K562 (cell line): Measurements from ENCODE around the gene KCNH2. TPM values are rescaled to one million over a fixed set of nuclear protein-coding genes. Genes with fewer than 3 reads are reported as not detected.
A peak's percentile ranks its signal among the peaks of the same experiment; 100 is the strongest.

Source experiments
- ATAC-seq: fragments of 200-7000 bp; cut with Tn5 transposase; 3 replicates; pipeline ENCODE4 v1.9.1; 2020; ENCODE audit warnings: moderate library complexity
- BruUV-seq: library from RNA; stranded (reverse); fragments of 400-500 nt; replicated peaks from 2 replicates; lab custom pipeline; 2021; lab: Mats Ljungman, UMichigan
- CTCF ChIA-PET: fragments of 300-600 bp; formaldehyde crosslinking; extraction: SDS; loops from one replicate; lab custom pipeline; 2021; ENCODE audit warnings: low intra/inter-chr PET ratio; lab: Yijun Ruan, JAX
- POLR2A ChIA-PET: fragments of 300-600, 350-650 bp; sonication (Branson Sonifier 250); formaldehyde crosslinking; extraction: SDS; loops from one replicate; lab custom pipeline; 2021; ENCODE audit warnings: antibody characterized with exemption, inconsistent platforms; lab: Yijun Ruan, JAX
- DNase-seq, 4 experiments: peaks; one replicate each; pipeline versions ENCODE4 v3.0.0 to v3.0.0-alpha.2; 2011 to 2018; ENCODE audit warnings: low spot score in 3 of 4, mixed read lengths in 3 of 4; ENCODE audit errors: extremely low read depth in 1 of 4
- FAIRE-seq: peaks from 2 replicates; lab custom pipeline; 2011; peaks lifted over from hg19 to GRCh38; lab: Jason Lieb, UNC
- H2AFZ ChIP-seq: 2 replicates; pipeline ENCODE4 v1.6.0; 2011; ENCODE audit warnings: low read depth, low read length, control low read depth, inconsistent platforms
- H3K27ac ChIP-seq: fragments of 200-600 bp; 3 replicates; pipeline ENCODE4 v1.8.0; 2011; ENCODE audit warnings: low read depth, mild to moderate bottlenecking, control low read depth, inconsistent platforms, low read length, moderate library complexity, mixed read lengths; ENCODE audit errors: extremely low read depth
- H3K27me3 ChIP-seq, 2 experiments: fragments of 300-600 bp in 1 of 2; 2 replicates in 1 of 2; 3 replicates in 1 of 2; pipeline versions ENCODE4 v1.6.0 to v1.8.0; 2011; ENCODE audit warnings: inconsistent platforms in 2 of 2, low read length in 2 of 2, mild to moderate bottlenecking in 1 of 2, mixed read lengths in 1 of 2, moderate library complexity in 1 of 2; ENCODE audit not compliant: control insufficient read depth in 2 of 2, insufficient read depth in 2 of 2
- H3K36me3 ChIP-seq: fragments of 300-600 bp; 3 replicates; pipeline ENCODE4 v1.8.0; 2011; ENCODE audit warnings: mild to moderate bottlenecking, low read length, inconsistent platforms; ENCODE audit not compliant: control insufficient read depth, insufficient read depth
- H3K4me1 ChIP-seq, 2 experiments: fragments of 200-600 bp in 1 of 2; replicated peaks in 1 of 2; 2 replicates in 1 of 2; 3 replicates in 1 of 2; pipeline versions ENCODE4 v1.5.1 to v1.8.0; 2011; ENCODE audit warnings: inconsistent platforms in 2 of 2, low read length in 2 of 2, mild to moderate bottlenecking in 1 of 2, mixed read lengths in 1 of 2, moderate library complexity in 1 of 2; ENCODE audit not compliant: control insufficient read depth in 2 of 2, insufficient read depth in 2 of 2
- H3K4me2 ChIP-seq: 2 replicates; pipeline ENCODE4 v1.6.1; 2011; ENCODE audit warnings: low read length, control low read depth, inconsistent platforms, mixed read lengths; ENCODE audit not compliant: insufficient read depth
- H3K4me3 ChIP-seq: fragments of 200-600 bp; sonication (generic), shearing (Covaris generic); 2 replicates; pipeline ENCODE4 v1.5.1; 2016; ENCODE audit warnings: control low read depth, inconsistent platforms
- H3K79me2 ChIP-seq: fragments of 200-600 bp; 3 replicates; pipeline ENCODE4 v1.8.0; 2011; ENCODE audit warnings: low read length, inconsistent platforms; ENCODE audit not compliant: control insufficient read depth, insufficient read depth
- H3K9ac ChIP-seq, 2 experiments: 2 replicates each; pipeline versions ENCODE4 v1.6.0 to v1.6.1; 2011; ENCODE audit warnings: low read depth in 2 of 2, low read length in 2 of 2, control low read depth in 1 of 2, inconsistent platforms in 1 of 2, mild to moderate bottlenecking in 1 of 2, mixed read lengths in 1 of 2; ENCODE audit not compliant: insufficient read depth in 1 of 2
- H3K9me1 ChIP-seq: one replicate; pipeline ENCODE4 v1.6.0; 2011; ENCODE audit warnings: inconsistent platforms, mild to moderate bottlenecking, low read length, moderate library complexity; ENCODE audit not compliant: control insufficient read depth, insufficient read depth
- H3K9me3 ChIP-seq: replicated peaks from 2 replicates; pipeline ENCODE4 v1.5.1; 2011; ENCODE audit warnings: low read depth, low read length, inconsistent platforms; ENCODE audit not compliant: control insufficient read depth, insufficient read depth
- H4K20me1 ChIP-seq: replicated peaks from 2 replicates; pipeline ENCODE4 v1.6.1; 2011; ENCODE audit warnings: low read length, inconsistent platforms, mixed read lengths; ENCODE audit not compliant: control insufficient read depth, insufficient read depth
- BCOR ChIP-seq: fragments of 450-650 bp; IDR thresholded peaks from 2 replicates; pipeline ENCODE4 v1.6.1; 2016
- CBFA2T3 ChIP-seq: fragments of 450-650 bp; IDR thresholded peaks from 2 replicates; pipeline ENCODE4 v1.6.1; 2017
- CC2D1A ChIP-seq: fragments of 450-650 bp; IDR thresholded peaks from 2 replicates; pipeline ENCODE4 v1.6.1; 2017; ENCODE audit warnings: mild to moderate bottlenecking
- CEBPG ChIP-seq, 3 experiments: fragments of 200-800 bp in 1 of 3; sonication (Bioruptor generic) in 1 of 3; sonication (generic) in 1 of 3; formaldehyde crosslinking in 1 of 3; IDR thresholded peaks in 2 of 3; conservative IDR thresholded peaks in 1 of 3; 2 replicates each; pipeline versions ENCODE4 v1.6.1 to v1.8.0; 2016 to 2022; ENCODE audit warnings: missing compliant biosample characterization in 2 of 3, missing genetic modification characterization in 2 of 3, mild to moderate bottlenecking in 1 of 3, missing genetic modification reagents in 1 of 3
- CTBP1 ChIP-seq: fragments of 450-650 bp; IDR thresholded peaks from 2 replicates; pipeline ENCODE4 v1.6.1; 2016; ENCODE audit warnings: borderline replicate concordance
- HDAC3 ChIP-seq: fragments of 450-650 bp; IDR thresholded peaks from 2 replicates; pipeline ENCODE4 v1.6.1; 2018; ENCODE audit warnings: borderline replicate concordance, mild to moderate bottlenecking, moderate library complexity; ENCODE audit not compliant: partially characterized antibody
- KDM1A ChIP-seq, 2 experiments: fragments of 450-650 bp; IDR thresholded peaks; 2 replicates each; pipeline ENCODE4 v1.6.1; 2016; ENCODE audit warnings: mild to moderate bottlenecking in 2 of 2
- MTA1 ChIP-seq: fragments of 450-650 bp; IDR thresholded peaks from 2 replicates; pipeline ENCODE4 v1.6.1; 2017; ENCODE audit warnings: borderline replicate concordance
- MTA3 ChIP-seq: fragments of 450-650 bp; formaldehyde crosslinking; IDR thresholded peaks from 2 replicates; pipeline ENCODE4 v1.6.1; 2017; ENCODE audit warnings: mild to moderate bottlenecking, borderline replicate concordance
- NCOR1 ChIP-seq: fragments of 450-650 bp; IDR thresholded peaks from 2 replicates; pipeline ENCODE4 v1.6.1; 2016; ENCODE audit warnings: mild to moderate bottlenecking, moderate library complexity
- PKNOX1 ChIP-seq: fragments of 450-650 bp; IDR thresholded peaks from 2 replicates; pipeline ENCODE4 v1.6.1; 2016
- SMAD4 ChIP-seq: fragments of 250-450 bp; sonication (Bioruptor Pico); conservative IDR thresholded peaks from 2 replicates; pipeline ENCODE4 v1.8.0; 2021; ENCODE audit warnings: inconsistent platforms, mild to moderate bottlenecking, moderate library complexity
- SPI1 ChIP-seq: IDR thresholded peaks from 2 replicates; pipeline ENCODE4 v1.6.1; 2011; ENCODE audit warnings: low read depth, low read length, control low read depth, borderline replicate concordance
- TCF7 ChIP-seq: sonication (generic); IDR thresholded peaks from 2 replicates; pipeline ENCODE4 v1.6.1; 2016; ENCODE audit warnings: antibody characterized with exemption, borderline replicate concordance
- TOE1 ChIP-seq, 2 experiments: fragments of 450-650 bp in 1 of 2; sonication (generic) in 1 of 2; formaldehyde crosslinking in 1 of 2; IDR thresholded peaks; 2 replicates each; pipeline versions ENCODE4 v1.7.1 to v1.8.0; 2016 to 2022; ENCODE audit warnings: borderline replicate concordance in 2 of 2, mild to moderate bottlenecking in 2 of 2, antibody characterized with exemption in 1 of 2, inconsistent platforms in 1 of 2, low read depth in 1 of 2, missing genetic modification reagents in 1 of 2, moderate library complexity in 1 of 2
- ZBTB9 ChIP-seq: fragments of 450-650 bp; formaldehyde crosslinking; IDR thresholded peaks from 2 replicates; pipeline ENCODE4 v1.4.0; 2020; ENCODE audit warnings: mild to moderate bottlenecking, moderate library complexity
- ZNF224 ChIP-seq: sonication (generic); formaldehyde crosslinking; IDR thresholded peaks from 2 replicates; pipeline ENCODE4 v1.8.0; 2022; ENCODE audit warnings: mild to moderate bottlenecking, missing genetic modification reagents
- ZNF324 ChIP-seq: fragments of 250-450 bp; sonication (Bioruptor Pico); IDR thresholded peaks from 2 replicates; pipeline ENCODE4 v1.4.0; 2020; ENCODE audit warnings: mild to moderate bottlenecking
- ZNF431 ChIP-seq: sonication (generic); formaldehyde crosslinking; IDR thresholded peaks from 2 replicates; pipeline ENCODE4 v1.8.0; 2022; ENCODE audit warnings: mild to moderate bottlenecking, missing genetic modification reagents
- WGBS: fragments of 100-300 bp; shearing (Covaris generic); methylation state at CpG from one replicate; pipeline ENCODE4 v1.1.6; 2016; ENCODE audit warnings: low coverage, mixed read lengths; ENCODE audit not compliant: insufficient coverage; ENCODE audit errors: missing lambda C conversion rate; 5-methylcytosine and 5-hydroxymethylcytosine counted together
- in situ Hi-C: fragments of 300-500 bp; cut with MboI; formaldehyde crosslinking; loops from 4 replicates; pipeline ENCODE4 v1.15.0; 2018; ENCODE audit warnings: inconsistent platforms, mixed read lengths
- intact Hi-C: fragments of 100-400 bp; cut with micrococcal nuclease; formaldehyde crosslinking; loops from 2 replicates; pipeline ENCODE4 v1.14.2; 2022
- polyA plus RNA-seq, 8 experiments: library from polyadenylated mRNA; depleted of rRNA in 4 of 8; stranded (reverse) in 5 of 8; unstranded in 3 of 8; fragments of >200 nt; fragmentation: Nextera tagmentation in 2 of 8; fragmentation: Illumina TruSeq in 1 of 8; extraction: Ambion mirVana in 2 of 8; extraction: Trizol in 1 of 8; gene quantifications; 2 replicates each; pipeline versions ENCODE4 v1.2.1 to v1.2.3, GENCODE V29; 2011 to 2014; ENCODE audit warnings: inconsistent platforms in 1 of 8, missing spikeins in 1 of 8
- total RNA-seq, 7 experiments: library from RNA; depleted of rRNA in 6 of 7; stranded (reverse); fragments of >200 nt in 6 of 7; fragmentation: Illumina TruSeq in 2 of 7; extraction: Trizol in 2 of 7; gene quantifications; 2 replicates each; pipeline versions ENCODE4 v1.2.1 to v1.2.3, GENCODE V29; 2011 to 2021; ENCODE audit warnings: low replicate concordance in 1 of 7

Gene KCNH2
- total and polyA plus RNA-seq, 9 of the 15 experiments (the other 6 are each of a cell fraction or from before 2014, with no cell fraction given): 18.1 to 368 (median 218) TPM

- in situ Hi-C loops: no loop called here
- POLR2A ChIA-PET: interaction anchor here (0.6 to 2.2 kb wide), 4 partner anchors 10 to 1122 kb away, joined by 3 to 17 read pairs (median 4); no protein-coding TSS in a partner anchor
- Histone ChIP-seq H3K9me3 (no peaks in the 10 kb centered on the region), H3K27me3 (no peaks in the 10 kb centered on the region), H3K27ac (peak overlapping the region; percentile 44; the same call in 1 of the 3 replicates), H2AFZ (peak overlapping the region; percentile 98), H3K4me3 (no peak overlapping the region), H4K20me1 (peaks cover 5% of the 10 kb centered on the region; the same call in 1 of the 2 replicates), H3K36me3 (no peaks in the 10 kb centered on the region), H3K9ac (peak overlapping the region; percentile 38 to 87; a peak in 2 of 4 replicates), H3K79me2 (no peaks in the 10 kb centered on the region), H3K4me2 (peak overlapping the region; percentile 46), H3K9me1 (no peaks in the 10 kb centered on the region), H3K4me1 (peaks cover 49 to 76% of the 10 kb centered on the region in 2 experiments)
- CTCF ChIA-PET: interaction anchor here (0.6 to 0.7 kb wide), 2 partner anchors 9 to 307 kb away, joined by 3 to 4 read pairs; no protein-coding TSS in a partner anchor
- peak; percentile 7 for ATAC-seq
- intact Hi-C loops: loop anchor here (10.0 kb wide), 1 partner anchor 682 kb away; no protein-coding TSS in a partner anchor
- WGBS: 56% methylated on average over 7 of the region's 8 CpGs
- BruUV-seq: no TSS peak
- peak; percentile 70 for FAIRE-seq
- DNase-seq: peak in 3 of 4 experiments; percentile 61 to 67 (median 62)
- TF ChIP-seq ZNF324 (CRISPR knock-in tag) (no peak), TCF7 (0 out of 2 replicates have a peak, but pooled peaks have one; percentile 29), ZBTB9 (CRISPR knock-in tag) (peak; percentile 11; the same call in 1 of the 2 replicates), SMAD4 (peak; percentile 100), MTA3 (0 out of 2 replicates have a peak, but pooled peaks have one; percentile 3), ZNF224 (no peak), HDAC3 (peak; percentile 95), ZNF431 (no peak), CBFA2T3 (peak; percentile 56), BCOR (peak; percentile 93), TOE1 (IDR thresholded peaks at IDR 0.05; ENCODE audit: borderline replicate concordance) (0 out of 2 replicates have a peak, but pooled peaks have one; percentile 50), TOE1 (CRISPR knock-in tag; IDR thresholded peaks at IDR 0.05; ENCODE audit: borderline replicate concordance, low read depth) (no peak), MTA1 (peak; percentile 91), PKNOX1 (0 out of 2 replicates have a peak, but pooled peaks have one; percentile 15), SPI1 (peak; percentile 68), CTBP1 (peak; percentile 9; the same call in 1 of the 2 replicates), KDM1A (IDR thresholded peaks at IDR 0.05) (peak in 1 of 2 experiments; percentile 68; a peak in 2 of 4 replicates), CEBPG (CRISPR knock-in tag; IDR thresholded peaks at IDR 0.05) (no peak), CEBPG (tag; conservative IDR thresholded peaks at IDR 0.05 in 1 of 2, IDR thresholded peaks at IDR 0.05 in 1 of 2) (no peak), NCOR1 (peak; percentile 92), CC2D1A (0 out of 2 replicates have a peak, but pooled peaks have one; percentile 8)
These were observed 19.0 kb upstream of the KCNH2 start for GRCh38 chr7:150997075-150997511.
